Fibroblast of skin of right biceps (primary cell): ENCODE data around the gene RIPPLY1.
"Not testable (repeated sequence)": the region's sequence is repeated elsewhere in the genome, so short reads cannot be mapped to it uniquely, and the experiment has no call there.

ENCODE experiments used
- DNase-seq: peaks from one replicate; pipeline ENCODE4 v3.0.0-alpha.2; 2013

The RIPPLY1 gene

DNA sequence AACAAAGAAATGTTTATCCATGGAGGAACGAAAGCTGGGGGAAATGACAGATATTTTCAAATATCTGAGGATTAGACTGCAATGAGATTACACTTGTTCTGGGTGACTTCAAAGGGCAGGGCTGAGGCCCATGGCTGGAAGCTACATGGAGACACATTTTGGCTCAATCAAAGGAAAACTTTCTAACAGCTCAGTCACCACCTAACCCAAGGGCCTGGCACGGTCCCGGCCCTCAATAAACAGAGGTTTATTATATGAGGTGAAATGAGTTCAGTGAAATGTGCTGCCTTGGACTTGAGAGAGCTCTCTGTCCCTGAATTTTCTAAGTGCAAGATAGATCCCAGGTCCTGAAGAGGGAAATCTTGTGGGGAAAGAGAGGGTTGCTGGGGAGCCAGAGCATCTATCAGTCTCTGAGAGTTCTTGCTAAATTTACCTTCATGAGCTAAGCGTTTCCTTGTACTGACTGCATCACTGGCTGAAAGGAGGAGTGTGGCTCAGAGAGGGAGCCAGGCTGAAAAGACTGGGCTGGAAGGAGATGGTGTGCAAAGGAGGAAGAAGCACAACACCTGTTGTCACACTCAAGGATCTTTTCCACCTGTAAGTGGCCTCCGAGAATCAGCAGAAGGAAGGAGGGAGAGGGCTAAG, 2.0 kb upstream of the RIPPLY1 start:
- no peak for DNase-seq

DNA sequence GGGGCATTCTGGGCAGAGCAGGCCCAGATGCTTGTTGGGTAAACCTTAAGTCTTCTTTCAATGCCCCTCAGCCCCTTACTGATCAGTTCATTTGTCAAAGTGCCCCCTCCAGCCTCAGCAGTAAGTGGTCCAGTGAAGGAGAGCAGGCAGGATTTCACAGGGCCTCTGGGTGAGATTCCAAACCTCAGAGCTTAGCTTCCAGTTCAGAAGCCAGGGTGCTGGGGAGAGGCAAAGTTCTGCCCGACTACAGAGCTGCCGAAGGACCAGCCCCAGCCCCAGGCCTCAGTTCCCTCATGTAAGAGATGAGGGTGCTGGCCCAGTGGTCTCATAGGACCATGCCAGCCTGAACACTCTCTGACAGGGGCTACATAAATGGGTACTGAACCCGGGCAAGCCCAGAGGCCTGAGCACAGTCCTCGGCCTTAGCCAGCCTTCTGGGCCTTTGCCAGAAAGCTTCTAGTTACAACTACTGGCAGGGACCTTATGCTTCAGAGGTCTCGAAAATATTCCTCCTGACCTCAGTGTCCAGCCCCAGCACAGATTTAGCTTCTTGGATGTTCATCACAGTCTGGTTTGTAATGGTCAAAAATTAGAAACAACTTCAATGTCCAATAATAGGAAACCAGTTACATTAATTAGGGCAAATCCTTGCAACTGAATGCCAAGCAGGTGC, 851 bp upstream of the RIPPLY1 start:
- DNase-seq, result no peak

DNA sequence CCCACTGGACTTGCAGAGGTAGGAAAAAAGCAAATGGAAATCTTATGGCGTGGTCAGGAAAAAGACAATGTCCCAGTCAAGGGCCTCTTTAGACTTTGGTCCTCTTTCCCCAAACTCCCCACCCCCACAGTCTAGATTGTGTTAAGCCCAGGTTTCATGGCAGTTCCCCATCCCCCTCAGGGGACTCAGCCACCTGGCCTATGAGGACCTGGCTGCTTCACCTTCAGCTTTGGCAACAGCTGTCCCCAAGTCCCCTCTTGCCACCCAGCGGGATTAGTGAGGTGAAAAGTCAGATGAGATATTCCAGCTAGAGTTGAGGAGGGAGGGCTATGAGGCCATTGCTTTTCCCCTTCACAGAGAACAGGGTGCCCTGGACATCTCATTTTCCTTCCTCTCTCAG, 457 bp downstream of the RIPPLY1 start:
- DNase-seq, result no peak

DNA sequence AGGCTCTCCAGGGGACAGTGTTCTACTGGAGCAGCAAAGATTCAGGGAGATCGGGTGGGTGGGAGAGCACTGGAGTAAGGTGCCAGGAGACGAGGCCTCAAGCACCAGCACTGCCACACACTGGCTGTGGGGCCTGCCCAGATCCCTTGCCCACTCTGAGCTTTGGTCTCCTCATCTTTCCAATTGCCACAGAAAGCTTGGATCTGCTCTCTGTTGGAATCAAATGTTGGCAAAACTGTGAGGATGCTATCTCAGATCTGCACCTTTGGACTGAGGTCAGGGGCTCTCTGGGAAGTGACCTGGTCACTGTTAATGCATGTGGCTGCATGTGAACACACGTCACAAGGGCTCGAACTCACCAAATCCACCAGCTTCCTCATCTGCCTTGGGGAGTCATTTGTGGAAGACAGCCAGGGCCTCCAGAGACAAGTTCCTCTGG, 1.3 kb downstream of the RIPPLY1 start:
- no peak for DNase-seq

DNA sequence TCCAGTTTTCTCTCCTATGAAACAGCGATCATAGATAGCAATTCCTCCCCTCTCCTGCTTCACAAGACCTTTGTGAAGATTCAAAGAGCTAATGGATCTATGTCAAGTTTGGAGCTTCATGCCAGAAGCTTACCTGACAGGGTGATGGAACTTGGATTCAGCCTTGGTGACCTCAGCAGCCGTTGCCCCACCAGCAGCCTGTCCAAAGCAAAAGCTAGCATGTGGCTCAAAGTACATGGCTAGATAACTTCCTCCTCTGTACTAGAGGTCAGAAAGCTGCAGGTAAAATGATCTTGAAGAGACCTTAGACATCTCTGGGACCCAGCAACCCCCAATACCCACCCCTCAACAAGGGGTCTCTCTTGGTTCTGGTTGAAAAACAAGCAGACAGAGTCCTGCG, 1.8 kb downstream of the RIPPLY1 start:
- DNase-seq, result no peak

DNA sequence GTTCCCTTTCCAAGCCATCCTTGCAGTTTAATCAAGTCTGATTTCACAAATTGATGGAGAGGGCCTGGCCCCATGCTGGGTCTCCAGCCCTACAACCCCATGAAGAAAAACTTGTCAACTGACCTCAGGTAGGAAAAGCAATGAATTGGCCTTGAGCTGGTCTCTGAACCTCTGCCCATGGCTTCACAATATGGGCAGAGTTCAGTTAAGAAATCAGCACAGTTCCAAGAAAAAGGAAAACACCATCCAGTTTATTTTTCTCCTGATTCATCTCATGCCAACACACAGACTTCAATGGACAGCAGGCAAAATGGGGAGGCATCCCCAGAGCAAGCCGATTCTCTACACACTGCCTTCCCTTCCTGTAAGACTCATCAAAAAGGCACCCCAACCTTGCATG, 3.3 kb downstream of the RIPPLY1 start:
- peak; percentile 0 for DNase-seq

DNA sequence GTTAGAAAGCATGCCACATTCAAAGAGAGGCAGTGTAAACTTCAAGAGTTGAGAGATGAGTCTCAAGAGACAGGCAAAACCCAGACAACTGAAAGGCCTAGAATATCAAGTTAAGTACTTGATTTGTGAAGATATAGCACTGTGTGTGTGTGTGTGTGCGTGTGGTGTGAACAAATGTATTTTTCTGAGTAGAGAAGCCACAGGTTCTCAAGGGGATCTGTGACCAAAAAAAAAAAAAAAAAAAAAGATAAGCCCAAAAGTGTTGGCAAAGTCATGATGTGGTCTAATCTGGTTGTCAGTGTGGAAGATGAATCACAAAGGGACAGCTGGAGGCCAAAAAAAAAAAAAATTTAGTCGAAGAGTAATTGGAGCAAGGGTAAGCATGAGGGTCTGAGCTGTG, 3.9 kb downstream of the RIPPLY1 start:
- DNase-seq, result peak; percentile 0

DNA sequence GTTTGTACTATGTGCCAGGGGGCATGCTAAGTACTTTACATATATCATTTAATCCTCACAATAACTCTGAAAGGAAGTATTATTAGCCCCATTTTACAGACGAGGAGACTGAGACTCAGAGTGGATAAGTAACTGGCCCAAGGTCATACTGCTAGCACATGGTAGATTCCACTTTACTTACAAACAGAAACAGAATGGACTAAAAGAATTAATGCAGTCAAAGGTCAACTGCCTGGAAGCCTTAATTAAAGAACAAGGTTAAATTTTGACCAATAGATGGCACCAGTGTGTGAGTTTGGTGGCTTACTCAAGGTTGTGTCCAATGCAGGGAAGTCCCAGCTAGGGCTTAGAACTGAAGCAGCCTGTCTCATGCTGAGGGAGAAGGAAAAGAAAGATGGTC, 4.7 kb downstream of the RIPPLY1 start:
- peak; percentile 37 for DNase-seq

DNA sequence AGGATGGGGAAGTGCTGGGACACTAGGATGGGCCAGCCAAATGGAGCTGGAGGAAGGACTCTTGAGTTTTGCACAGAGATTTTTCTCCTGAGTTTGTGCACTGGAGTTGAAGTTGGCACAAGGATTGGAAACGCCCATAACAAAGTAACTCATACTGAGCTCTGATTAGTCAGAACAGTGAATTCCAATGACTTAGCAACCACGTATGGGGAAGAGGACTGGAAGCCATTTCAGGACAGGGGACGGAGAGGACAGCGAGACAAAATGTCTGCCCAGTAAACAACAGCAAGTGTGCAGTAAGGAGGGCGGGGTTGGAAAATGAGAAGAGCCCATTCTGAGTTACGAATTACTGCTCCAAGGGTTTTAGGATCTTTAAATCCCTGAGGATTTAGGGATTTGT, 5.9 kb downstream of the RIPPLY1 start:
- peak; percentile 51 for DNase-seq

DNA sequence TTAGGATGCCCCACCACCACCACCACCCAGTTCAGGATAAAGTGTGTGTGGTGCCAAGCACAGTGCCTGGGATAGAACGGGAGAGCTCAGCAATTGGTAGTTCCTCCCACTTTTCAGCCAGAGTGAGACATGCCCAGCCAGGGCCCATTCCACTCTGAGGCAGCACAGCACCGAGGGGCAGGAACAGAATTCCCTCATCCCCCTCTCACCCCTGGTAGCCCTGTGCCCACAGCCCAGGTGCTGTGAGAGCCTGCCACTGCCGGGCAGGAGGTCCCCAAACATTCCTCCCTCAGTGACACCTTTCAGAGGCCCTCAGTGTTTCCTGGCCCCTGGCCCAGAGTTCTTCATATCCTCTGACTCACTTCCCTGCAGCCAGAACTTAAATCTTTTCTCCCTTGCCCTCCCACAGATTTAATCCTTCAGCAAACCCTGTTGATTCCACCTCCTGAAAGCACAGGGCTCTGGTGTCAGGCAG, 8.1 kb downstream of the RIPPLY1 start:
- DNase-seq, result peak; percentile 78

DNA sequence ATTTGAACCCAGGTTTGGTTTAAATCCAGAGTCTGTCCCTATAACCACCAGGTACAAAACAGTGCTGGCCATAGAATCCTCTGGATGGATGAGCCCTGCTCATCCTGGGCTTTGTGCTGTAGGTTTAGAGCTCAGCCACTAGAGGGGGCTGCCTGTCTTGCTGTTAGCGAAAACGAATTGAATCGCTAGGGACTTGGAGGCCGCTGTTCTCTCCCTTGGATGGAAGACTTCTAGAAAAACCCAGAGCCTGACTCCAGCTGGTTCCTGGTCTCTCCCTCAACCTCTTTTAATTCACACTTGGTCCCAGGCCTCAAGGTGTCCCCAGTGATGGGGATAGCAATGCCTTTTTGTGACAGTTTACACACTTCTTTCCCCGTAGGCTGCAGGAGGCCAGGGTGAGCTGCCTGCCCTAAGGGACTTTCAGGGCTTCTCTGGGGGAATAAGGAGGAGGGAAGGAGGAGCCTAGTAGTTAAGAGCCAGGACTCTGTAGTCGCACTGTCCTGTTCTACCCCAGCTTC, 8.7 kb downstream of the RIPPLY1 start:
- peak; percentile 67 for DNase-seq

DNA sequence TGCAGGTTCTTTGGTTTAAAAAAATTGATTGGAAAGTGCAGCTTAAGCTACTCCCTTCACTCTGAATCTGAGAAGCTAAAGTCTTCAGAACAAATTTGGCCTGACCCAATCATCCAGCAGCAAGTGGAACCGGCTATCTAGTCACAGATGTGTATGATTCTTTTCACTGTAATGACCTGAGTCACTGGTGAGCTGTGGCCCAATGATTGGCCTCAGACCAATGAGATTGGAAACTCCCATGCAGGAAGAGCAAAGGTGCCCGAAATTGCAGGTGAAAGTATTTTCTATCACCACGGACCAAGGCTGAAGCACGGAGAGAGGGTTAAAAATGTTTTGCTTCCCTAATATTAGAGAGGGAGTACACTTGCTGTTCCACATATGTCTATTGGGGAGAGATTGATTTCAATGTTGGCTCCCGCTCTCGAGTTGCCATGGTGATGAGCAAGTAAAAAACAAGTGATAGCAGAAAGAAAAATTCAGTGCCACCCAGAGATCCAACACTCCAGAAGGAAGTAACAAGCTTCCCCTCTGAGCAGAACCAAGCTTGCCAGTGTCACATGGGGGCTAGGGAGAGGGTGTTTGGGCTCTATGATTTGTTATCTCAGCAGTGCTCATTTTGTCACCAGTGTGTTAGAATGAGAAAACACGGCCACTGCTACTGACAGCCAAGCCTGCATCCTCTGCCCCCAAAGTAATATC, 11.2 kb downstream of the RIPPLY1 start:
- no peak for DNase-seq

DNA sequence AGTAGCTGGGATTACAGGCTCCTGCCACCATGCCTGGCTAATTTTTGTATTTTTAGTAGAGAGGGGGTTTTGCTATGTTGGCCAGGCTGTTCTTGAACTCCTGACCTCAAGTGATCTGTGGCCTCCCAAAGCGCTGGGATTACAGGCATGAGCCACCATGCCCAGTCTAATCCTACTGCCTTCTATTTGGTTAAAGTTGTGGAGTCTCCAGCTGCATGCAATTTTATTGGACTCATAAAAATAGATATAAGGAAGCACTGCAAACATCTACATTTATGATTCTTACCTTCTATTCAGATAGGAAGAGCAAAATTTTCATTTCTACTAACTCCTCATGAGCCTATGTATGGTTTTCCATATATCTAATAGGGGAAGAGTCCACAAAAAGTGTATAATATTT, 13.7 kb downstream of the RIPPLY1 start:
- DNase-seq, result no peak

DNA sequence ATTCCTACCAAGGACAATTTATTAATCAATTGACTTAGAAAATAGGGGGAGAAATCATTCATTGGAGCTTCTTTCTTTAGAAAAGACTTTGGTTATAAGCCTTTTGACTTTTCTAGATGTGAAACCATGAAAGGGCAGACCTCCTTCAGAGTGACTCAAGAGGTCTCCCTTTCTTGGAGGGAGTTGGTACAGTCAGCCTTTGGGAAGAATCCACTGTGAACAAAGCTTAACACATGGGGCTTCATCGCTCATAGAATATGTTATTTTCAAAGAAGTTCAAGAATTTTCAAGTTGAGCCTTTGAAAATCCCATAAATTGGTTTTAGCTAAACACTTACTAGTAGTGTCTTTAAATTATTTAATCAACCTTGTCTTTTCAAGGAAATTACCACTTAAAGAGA, 28.0 kb downstream of the RIPPLY1 start:
- DNase-seq, result no peak

DNA sequence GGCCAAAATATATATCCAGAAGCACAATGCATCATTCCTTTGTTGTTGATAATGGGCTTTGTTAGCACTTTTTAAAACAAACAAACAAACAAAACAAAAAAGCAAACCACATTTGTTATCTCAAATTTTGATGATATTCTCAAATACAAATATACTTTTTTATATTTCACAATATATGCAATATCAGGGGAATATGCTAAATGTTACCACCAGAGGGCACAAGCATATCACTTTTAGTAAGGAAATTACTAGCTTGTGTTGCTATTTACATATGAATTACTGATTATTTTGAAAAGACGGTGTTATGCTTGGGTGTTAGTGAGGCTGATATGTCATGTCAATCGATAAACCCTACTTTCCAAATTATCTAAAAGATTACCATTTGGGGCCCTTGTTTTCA, 29.1 kb downstream of the RIPPLY1 start:
- peak; percentile 7 for DNase-seq

DNA sequence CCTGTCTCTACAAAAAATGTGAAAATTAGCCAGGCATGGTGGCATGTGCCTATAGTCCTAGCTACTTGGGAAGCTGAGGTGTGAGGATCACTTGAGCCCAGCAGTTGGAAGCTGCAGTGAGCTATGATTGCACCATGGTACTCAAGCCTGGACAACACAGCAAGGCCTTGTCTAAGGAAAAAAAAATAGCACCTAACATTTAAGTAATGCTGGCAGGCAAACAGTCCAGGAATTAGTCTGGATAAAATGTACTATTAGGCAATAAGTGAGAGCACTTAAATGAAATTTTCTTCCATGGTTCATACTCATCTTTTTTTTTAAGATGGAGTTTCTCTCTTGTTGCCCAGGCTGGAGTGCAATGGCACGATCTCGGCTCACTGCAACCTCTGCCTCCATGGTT, 30.3 kb downstream of the RIPPLY1 start:
- DNase-seq, result not testable (repeated sequence)

DNA sequence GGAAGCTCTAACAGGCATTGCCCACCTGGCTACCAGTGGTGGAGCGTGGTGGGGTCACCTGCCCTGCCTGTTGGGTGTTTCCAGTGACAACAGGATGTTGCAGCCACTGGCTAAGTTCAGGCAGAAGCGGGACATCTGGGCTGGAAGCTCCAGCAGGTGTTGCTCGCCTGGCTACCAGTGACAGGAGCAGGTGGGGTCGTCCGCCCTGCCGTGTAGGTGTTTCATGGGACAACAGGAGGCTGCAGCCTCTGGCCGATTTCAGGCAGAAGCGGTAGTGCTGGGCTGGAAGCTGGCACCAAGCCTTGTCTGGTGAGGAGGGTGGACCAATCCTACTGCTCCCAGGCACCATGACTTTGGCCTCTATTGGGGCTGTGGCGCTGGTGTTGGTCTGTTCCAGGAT, 39.4 kb downstream of the RIPPLY1 start:
- no peak for DNase-seq

DNA sequence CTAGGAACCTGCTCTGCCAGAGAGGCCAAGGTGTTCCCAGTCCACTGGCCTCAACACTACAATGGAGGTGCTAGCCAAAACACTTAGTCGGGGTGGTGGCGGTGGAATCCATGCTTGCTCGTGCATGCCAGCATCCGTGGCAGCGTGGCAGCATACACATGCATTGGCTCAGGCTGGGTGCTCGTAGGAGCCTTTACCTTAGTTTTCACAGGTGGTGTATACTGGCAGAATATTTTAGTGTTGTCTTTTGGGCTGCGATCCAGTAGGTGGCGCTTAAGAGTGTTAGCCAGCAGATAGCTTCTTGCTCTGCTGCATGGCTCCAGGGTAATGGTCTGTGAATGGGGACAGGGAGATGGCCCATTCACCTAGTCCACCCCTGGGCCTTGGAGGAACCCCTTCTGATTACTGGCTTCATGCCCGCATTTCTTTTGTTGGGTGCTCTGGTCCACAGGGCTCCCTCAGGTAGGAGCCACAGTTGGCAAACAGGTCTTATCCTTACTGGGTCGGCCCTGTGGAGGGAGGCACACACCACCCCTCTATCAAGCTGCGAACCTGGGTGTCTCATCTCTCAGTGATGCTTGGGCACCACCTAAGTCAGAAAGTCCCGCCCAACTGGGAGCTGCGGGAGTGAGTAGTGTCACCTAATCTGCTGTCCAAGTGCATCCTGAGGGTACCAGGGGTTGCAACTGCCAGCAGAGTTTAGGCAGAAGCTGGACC, 40.0 kb downstream of the RIPPLY1 start:
- DNase-seq, result no peak
